Measurements from ENCODE around the gene PVR.

PVR gene, protein sequence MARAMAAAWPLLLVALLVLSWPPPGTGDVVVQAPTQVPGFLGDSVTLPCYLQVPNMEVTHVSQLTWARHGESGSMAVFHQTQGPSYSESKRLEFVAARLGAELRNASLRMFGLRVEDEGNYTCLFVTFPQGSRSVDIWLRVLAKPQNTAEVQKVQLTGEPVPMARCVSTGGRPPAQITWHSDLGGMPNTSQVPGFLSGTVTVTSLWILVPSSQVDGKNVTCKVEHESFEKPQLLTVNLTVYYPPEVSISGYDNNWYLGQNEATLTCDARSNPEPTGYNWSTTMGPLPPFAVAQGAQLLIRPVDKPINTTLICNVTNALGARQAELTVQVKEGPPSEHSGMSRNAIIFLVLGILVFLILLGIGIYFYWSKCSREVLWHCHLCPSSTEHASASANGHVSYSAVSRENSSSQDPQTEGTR

GRCh38 chr19:44643605-44644401 lies at the start of gene PVR:
TSS of gene PVR (plus strand) at chr19:44643910. CDS start at chr19:44644097, 187 bp downstream.
- DNase-seq (ENCODE audit: low spot score): peak; percentile 88

DNA sequence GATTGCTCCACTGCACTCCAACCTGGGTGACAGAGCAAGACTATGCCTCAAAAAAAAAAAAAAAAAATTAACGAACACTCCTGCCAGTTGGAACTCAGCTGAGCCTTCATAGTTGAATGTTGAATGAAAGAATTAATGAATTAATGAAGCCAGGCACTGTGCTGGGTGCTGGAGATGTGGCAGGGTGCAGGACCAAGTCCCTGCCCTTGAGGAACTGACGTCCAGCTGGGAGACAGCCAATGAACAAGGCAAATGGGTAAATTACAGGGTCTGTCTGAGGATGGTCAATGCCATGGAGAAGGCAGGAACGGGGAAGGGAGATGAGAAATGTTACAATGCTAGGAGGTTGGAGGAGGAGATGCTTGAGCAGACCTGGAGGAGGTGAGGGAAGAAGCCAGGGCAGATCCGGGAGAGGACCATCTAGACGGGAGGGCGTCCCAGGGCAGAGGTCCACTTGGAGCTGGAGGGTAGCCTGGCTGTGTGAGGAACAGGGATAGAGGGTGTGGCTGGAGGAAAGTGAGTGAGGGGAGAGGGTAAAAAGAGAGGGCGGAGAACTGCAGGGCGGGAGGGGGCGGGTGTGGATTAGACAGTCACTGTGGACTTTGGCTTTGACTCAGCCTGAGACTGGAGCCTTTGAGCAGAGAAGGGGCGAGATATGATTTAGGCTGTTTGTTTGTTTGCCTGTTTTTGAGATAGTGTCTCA lies 47.1 kb upstream of the PVR start:
- DNase-seq (ENCODE audit: low spot score): peak; percentile 57

DNA sequence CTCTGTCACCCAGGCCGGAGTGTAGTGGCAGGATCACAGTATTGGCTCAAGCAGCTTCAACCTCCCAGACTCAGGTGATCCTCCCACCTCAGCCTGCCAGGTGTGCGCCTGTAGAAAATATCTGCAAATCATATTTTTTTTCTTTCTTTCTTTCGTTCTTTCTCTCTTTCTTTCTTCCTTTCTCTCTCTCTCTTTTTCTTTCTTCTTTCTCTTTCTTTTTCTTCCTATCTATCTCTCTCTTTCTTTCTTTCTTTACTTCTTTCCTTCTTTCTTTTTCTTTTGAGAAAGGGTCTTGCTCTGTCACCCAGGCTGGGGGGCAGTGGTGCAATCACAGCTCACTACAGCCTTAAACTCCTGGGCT lies 46.6 kb upstream of the PVR start:
- DNase-seq (ENCODE audit: low spot score): no peak

- DNase-seq (ENCODE audit: low spot score): no peak
Observed at GRCh38 chr19:44598355-44598754, 45.4 kb upstream of the PVR start.

DNA sequence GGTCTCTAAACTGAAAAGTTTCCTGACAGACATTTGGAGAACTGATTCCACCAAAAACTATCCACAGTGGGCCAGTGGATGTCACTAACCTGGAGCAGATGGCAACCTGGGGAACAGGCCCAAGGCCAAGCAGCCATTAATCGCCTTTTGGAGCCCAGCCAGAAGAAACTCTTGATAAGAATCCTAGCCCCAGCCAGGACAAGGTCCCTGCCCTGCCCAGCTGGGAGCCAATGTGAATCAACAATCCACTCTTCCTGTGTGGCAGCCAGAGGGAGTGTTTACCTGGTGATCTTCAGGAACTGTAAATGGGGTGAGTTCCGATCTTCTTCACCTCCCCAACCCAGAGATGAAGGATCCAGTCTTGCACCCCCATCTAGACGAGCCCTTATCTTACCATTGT lies 44.8 kb upstream of the PVR start:
- DNase-seq (ENCODE audit: low spot score): no peak

- no peak for DNase-seq (ENCODE audit: low spot score)
Observed at GRCh38 chr19:44600466-44600865, 43.2 kb upstream of the PVR start.

DNA sequence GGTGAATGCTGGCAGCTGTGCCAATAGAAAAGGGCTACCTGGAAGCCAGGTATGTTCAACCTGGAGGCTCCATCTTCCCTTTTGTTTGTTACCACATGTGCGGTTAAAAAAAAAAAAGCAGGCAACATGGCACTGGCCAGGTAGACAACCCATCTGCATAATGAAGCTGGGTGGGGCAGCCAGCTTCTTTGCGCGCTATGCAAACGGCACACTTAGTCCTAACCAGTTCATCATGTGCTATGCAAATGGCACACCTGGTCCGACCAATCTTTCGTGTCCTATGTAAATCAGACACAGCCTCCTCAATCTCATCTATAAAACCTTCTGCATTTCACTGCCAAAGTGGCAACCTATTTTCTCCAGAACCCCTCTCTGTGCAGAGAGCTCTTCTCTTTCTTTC lies 41.6 kb upstream of the PVR start:
- DNase-seq (ENCODE audit: low spot score): no peak

GRCh38 chr19:44603201-44603945 lies 40.3 kb upstream of the PVR start:
- DNase-seq (ENCODE audit: low spot score): no peak

GRCh38 chr19:44604241-44604640 lies 39.5 kb upstream of the PVR start:
- DNase-seq (ENCODE audit: low spot score): no peak

DNA sequence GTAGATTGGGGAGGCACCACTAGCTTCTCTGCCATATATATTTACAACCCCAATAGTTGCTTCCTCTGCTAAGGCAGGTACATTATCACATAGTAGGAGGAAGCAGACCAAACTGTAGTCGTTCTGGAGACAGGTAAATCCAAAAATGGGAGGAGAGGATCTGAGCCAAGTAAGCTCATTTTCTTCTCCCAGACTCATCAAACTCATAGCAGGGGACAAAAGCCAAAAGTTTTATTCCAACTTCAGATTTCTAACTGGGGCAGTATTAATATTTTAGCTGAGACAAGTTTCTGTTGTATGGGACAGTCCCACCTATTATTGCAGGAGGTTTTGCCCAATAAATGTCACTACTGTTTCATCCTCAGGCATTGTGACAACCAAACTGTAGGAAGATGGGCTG lies 38.2 kb upstream of the PVR start:
- no peak for DNase-seq (ENCODE audit: low spot score)

DNA sequence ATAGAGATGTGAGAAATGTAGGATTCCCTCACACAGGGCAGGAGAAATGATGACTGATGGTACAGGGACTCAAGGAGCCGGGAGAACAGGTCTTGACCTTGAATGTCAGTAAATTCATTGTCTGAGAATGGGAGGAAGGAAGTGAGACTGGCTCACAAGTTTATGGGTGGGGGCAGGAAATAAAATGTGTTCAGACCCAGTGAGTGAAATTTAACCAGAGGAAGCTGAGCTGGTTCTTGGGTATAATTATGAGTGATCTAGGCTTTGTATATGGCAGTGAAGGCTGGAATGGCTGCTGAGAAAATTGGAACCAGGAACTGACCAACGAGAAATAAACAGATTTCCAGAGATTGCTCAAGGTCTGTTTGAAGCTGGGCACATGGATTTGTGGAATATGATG lies 36.7 kb upstream of the PVR start:
- DNase-seq (ENCODE audit: low spot score): no peak

GRCh38 chr19:44607917-44608316 lies 35.8 kb upstream of the PVR start:
- no peak for DNase-seq (ENCODE audit: low spot score)

DNA sequence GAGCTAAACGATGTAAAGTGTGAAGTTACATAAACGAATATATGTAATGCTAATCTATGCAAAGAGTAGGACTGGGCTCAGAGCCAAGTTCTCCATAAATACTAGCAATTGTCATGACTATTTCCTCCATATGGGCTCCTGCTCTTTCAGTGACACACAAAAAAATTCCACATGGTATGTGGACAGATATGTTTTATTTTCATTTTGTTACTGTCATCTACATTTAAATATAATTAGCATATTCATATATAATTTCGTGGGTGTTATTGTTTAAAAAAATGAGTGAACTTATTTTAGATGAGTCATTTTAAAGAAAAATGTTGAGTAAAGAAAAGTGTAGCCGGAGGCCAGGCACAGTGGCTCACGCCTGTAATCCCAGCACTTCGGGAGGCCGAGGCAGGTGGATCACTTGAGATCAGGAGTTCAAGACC lies 35.3 kb upstream of the PVR start:
- DNase-seq (ENCODE audit: low spot score): no peak

- no peak for DNase-seq (ENCODE audit: low spot score)
Observed at GRCh38 chr19:44609219-44609618, 34.5 kb upstream of the PVR start.

- peak; percentile 46 for DNase-seq (ENCODE audit: low spot score)
Observed at GRCh38 chr19:44610497-44610896, 33.2 kb upstream of the PVR start.

DNA sequence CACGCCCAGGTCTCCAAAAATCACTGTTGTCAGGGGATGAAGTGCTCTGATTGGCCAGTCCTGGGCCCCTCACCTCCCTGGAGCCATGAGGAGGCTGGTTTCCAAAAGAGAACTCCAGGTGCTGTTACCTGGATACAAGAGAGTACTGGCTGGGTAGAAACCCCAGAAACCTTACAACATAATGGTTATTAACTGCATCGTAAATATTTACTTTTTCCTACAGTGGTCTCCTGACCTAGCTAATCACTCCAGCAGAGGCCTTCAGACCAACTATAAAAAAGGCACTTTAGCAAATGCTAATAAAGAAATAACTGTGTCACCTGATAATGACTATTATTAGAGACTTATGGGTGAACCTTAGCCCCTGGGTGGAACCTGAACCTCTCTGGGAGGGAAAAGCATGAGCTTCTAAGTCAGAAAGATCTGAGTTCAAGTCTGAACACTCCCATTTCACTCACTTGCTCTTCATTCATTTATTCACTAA lies 31.9 kb upstream of the PVR start:
- peak; percentile 60 for DNase-seq (ENCODE audit: low spot score)

- peak; percentile 50 for DNase-seq (ENCODE audit: low spot score)
Observed at GRCh38 chr19:44613295-44614178, 30.2 kb upstream of the PVR start, which contains the start of gene IGSF23. TSS of gene IGSF23 (plus strand) at chr19:44613563. CDS start at chr19:44613646, 83 bp downstream.

DNA sequence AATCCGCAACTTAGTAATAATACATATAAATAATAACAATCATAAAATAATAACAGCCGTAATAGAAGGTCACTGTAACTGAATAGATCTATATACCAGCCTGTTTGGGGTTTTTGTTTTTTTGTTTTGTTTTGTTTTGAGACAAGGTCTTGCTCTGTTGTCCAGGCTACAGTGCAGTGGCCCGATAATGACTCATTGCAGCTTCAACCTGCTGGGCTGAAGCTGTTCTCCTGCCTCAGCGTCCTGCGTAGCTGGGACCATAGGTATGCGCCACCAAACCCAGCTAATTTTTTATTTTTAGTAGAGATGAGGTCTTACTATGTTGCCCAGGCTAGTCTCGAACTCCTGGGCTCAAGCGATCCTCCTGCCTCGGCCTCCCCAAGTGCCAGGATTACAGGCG lies 29.4 kb upstream of the PVR start:
- DNase-seq (ENCODE audit: low spot score): no peak

- peak; percentile 39 for DNase-seq (ENCODE audit: low spot score)
Observed at GRCh38 chr19:44615863-44616247, 27.9 kb upstream of the PVR start.

- no peak for DNase-seq (ENCODE audit: low spot score)
Observed at GRCh38 chr19:44617110-44617880, 26.4 kb upstream of the PVR start.
